ENCODE results near the gene ARHGAP9.

DNA sequence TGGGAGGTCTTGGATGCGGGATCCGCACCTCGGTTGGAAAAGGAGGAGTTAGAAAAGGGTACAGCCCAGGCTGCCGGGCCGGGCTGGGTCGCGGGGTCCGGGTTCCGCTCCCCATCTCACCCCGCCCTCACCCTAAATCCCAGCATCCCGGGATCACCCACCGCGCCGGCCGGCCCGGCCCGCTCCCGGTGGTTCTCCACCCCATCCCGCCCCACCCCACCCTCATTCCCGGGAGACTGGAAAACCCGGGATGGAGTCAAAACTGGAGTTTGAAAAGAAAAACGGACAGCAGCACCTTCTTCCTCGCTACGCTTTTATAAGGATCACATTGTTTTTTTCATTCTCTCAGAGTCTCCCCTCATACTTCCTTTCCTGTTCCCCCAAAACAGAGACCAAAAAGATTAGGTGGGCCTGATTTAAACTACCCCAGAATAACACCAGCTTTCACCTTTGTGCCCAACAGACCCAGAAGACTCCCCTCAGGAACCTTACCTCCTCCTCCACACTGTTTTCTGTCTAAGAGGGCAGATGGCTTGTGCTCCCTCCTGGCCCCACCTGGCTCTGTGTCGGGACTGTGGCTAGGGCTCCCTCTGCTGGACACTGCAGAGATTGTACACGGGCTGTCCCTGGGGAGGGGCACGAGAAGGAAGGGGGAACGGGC lies 17.3 kb downstream of the ARHGAP9 start:
- peak; percentile 11 to 47 for TF ChIP-seq EP300 (IDR thresholded peaks at IDR 0.05)
- TF ChIP-seq, protein P1, sequence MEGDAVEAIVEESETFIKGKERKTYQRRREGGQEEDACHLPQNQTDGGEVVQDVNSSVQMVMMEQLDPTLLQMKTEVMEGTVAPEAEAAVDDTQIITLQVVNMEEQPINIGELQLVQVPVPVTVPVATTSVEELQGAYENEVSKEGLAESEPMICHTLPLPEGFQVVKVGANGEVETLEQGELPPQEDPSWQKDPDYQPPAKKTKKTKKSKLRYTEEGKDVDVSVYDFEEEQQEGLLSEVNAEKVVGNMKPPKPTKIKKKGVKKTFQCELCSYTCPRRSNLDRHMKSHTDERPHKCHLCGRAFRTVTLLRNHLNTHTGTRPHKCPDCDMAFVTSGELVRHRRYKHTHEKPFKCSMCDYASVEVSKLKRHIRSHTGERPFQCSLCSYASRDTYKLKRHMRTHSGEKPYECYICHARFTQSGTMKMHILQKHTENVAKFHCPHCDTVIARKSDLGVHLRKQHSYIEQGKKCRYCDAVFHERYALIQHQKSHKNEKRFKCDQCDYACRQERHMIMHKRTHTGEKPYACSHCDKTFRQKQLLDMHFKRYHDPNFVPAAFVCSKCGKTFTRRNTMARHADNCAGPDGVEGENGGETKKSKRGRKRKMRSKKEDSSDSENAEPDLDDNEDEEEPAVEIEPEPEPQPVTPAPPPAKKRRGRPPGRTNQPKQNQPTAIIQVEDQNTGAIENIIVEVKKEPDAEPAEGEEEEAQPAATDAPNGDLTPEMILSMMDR (IDR thresholded peaks at IDR 0.05) = peak; percentile 95 to 97 (median 96)

All from tibial nerve (tissue), 4 donors.